Breast epithelium (tissue), 4 donors: Measurements from ENCODE around the gene AP1S2. TPM values are rescaled to one million over a fixed set of nuclear protein-coding genes. Genes with fewer than 3 reads are reported as not detected.

ENCODE experiments used
- DNase-seq, 2 donors: peaks; one replicate each; pipeline ENCODE4 v3.0.0-alpha.2; 2019; ENCODE audit warnings: low spot score in 2 of 2
- H3K27ac ChIP-seq, 2 donors: fragments of 200-600 bp; sonication (generic) in 1 of 2; one replicate each; pipeline ENCODE4 v1.5.1; 2016 to 2019; ENCODE audit warnings: mild to moderate bottlenecking in 1 of 2
- H3K27me3 ChIP-seq, 2 donors: fragments of 200-600 bp; sonication (generic) in 1 of 2; one replicate each; pipeline versions ENCODE4 v1.5.1 to v1.6.0; 2017 to 2019; ENCODE audit warnings: control low read depth in 1 of 2, mild to moderate bottlenecking in 1 of 2
- H3K36me3 ChIP-seq: fragments of 200-600 bp; one replicate; pipeline ENCODE4 v1.5.1; 2019
- H3K4me1 ChIP-seq, 2 donors: fragments of 200-600 bp; sonication (generic); one replicate each; pipeline ENCODE4 v1.5.1; 2016 to 2019; ENCODE audit warnings: control low read depth in 1 of 2
- H3K4me3 ChIP-seq, 3 donors: fragments of 200-600 bp; sonication (generic); 1 replicate in 2 of 3; 2 replicates in 1 of 3; pipeline ENCODE4 v1.5.1; 2016 to 2019; ENCODE audit warnings: mild to moderate bottlenecking in 3 of 3, moderate library complexity in 2 of 3
- H3K9me3 ChIP-seq, 2 donors: fragments of 200-600 bp; sonication (generic) in 1 of 2; one replicate each; pipeline ENCODE4 v1.5.1; 2016 to 2019; ENCODE audit warnings: control low read depth in 1 of 2
- CTCF ChIP-seq, 3 donors: fragments of 450-650 bp; IDR thresholded peaks; one replicate each; pipeline ENCODE4 v1.5.1; 2016 to 2017; ENCODE audit warnings: antibody characterized with exemption in 3 of 3, mild to moderate bottlenecking in 3 of 3, moderate library complexity in 3 of 3
- POLR2A ChIP-seq: fragments of 450-650 bp; IDR thresholded peaks from one replicate; pipeline ENCODE4 v1.6.1; 2016; ENCODE audit warnings: antibody characterized with exemption, mild to moderate bottlenecking, moderate library complexity
- POLR2AphosphoS5 ChIP-seq, 3 donors: sonication (generic); formaldehyde crosslinking; IDR thresholded peaks; one replicate each; pipeline ENCODE4 v1.6.1; 2017; ENCODE audit warnings: antibody characterized with exemption in 3 of 3
- intact Hi-C: fragments of 100-400 bp; cut with DNase I; formaldehyde crosslinking; loops from one replicate; pipeline ENCODE4 v1.15.1; 2023; ENCODE audit warnings: low total_unique reads
- total RNA-seq, 3 donors: library from RNA; depleted of rRNA; stranded (reverse); fragments of >200 nt; gene quantifications; one replicate each; pipeline ENCODE4 v1.1.0, GENCODE V29; 2016

AP1S2 gene
- total RNA-seq, 3 donors from 2014 or later = 23.0 to 56.5 (median 36.7) TPM

GRCh38 chrX:15781961-15782699, 72.5 kb downstream of the AP1S2 start:
- no peaks in the 10 kb centered on the region for H3K9me3 ChIP-seq
- intact Hi-C loops = no loop called here
- no peak overlapping the region for H3K27ac ChIP-seq
- H3K36me3 ChIP-seq = no peaks in the 10 kb centered on the region
- H3K27me3 ChIP-seq = no peaks in the 10 kb centered on the region
- no peak overlapping the region for H3K4me3 ChIP-seq
- no peaks in the 10 kb centered on the region for H3K4me1 ChIP-seq
- TF ChIP-seq CTCF (IDR thresholded peaks at IDR 0.05) (no peak), POLR2A (no peak), POLR2AphosphoS5 (IDR thresholded peaks at IDR 0.05) (no peak)
- no peak for DNase-seq

Other genes with a start within 250 kb of the AP1S2 start
- gene CLTRN, start 190.0 kb downstream of the AP1S2 start, total RNA-seq = under 1 TPM in 2 of 3 donors, not detected in 1; 0.59 to 0.98 TPM
- 10 to 100 TPM; 16.1 to 23.0 (median 22.0) TPM for gene CA5B, start 116.5 kb downstream of the AP1S2 start, total RNA-seq
- gene ZRSR2, start 64.3 kb downstream of the AP1S2 start, total RNA-seq = 1 to 10 TPM; 8.9 to 9.8 (median 9.8) TPM